GM12875 (cell line): Measurements from ENCODE around the gene SETBP1.

Source experiments
- H3K4me3 ChIP-seq: one replicate; pipeline ENCODE4 v1.5.1; 2011; ENCODE audit warnings: low read depth, low read length, control low read depth
- TF ChIP-seq, protein P1 (sequence below): IDR thresholded peaks from 2 replicates; pipeline ENCODE4 v1.5.1; 2011; ENCODE audit warnings: low read depth, mild to moderate bottlenecking, control low read depth, inconsistent platforms, low read length, moderate library complexity, borderline replicate concordance; ENCODE audit not compliant: insufficient read depth

SETBP1 gene

GRCh38 chr18:44659771-44660170, 20.9 kb upstream of the SETBP1 start:
- H3K4me3 ChIP-seq: no peak overlapping the region
- TF ChIP-seq, protein P1, sequence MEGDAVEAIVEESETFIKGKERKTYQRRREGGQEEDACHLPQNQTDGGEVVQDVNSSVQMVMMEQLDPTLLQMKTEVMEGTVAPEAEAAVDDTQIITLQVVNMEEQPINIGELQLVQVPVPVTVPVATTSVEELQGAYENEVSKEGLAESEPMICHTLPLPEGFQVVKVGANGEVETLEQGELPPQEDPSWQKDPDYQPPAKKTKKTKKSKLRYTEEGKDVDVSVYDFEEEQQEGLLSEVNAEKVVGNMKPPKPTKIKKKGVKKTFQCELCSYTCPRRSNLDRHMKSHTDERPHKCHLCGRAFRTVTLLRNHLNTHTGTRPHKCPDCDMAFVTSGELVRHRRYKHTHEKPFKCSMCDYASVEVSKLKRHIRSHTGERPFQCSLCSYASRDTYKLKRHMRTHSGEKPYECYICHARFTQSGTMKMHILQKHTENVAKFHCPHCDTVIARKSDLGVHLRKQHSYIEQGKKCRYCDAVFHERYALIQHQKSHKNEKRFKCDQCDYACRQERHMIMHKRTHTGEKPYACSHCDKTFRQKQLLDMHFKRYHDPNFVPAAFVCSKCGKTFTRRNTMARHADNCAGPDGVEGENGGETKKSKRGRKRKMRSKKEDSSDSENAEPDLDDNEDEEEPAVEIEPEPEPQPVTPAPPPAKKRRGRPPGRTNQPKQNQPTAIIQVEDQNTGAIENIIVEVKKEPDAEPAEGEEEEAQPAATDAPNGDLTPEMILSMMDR: no peak

DNA sequence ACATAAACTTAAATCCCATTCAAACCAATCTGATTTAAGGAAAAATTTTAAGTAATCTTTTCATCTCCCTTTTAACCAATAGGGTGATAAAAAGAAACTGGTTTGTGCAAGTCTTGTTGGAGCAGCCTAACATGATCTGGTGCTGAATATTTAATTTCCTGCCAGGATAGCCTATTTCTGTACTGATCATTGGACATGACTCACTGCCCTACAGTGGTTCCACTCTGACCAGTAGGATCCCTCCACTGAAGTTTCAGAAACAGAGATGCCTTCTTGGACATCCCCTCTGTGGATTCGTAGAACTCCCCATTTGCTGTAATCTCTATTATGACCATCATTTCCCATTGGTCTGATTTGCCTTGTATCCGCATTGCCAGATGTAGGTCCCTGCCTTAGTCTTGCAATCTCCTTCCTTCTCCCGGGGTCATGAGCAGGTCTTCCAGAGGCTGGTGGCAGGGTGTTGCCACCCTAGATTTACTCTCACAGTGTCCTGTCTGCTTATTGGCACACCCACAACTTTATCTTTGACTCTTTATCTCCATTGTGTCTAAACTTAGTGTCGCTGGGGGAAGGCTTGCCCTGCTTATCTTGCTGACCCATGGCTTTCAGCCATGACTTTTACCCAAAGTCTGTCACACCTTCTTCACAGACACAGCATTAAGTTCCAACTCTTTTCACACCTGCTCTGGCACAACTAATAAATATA, 12.3 kb upstream of the SETBP1 start:
- H3K4me3 ChIP-seq: no peak overlapping the region

GRCh38 chr18:44671914-44672313, 8.8 kb upstream of the SETBP1 start:
- no peak overlapping the region for H3K4me3 ChIP-seq
- TF ChIP-seq, protein P1: no peak

More for the DNA sequence above, 12.3 kb upstream of the SETBP1 start:
- TF ChIP-seq, protein P1: no peak

DNA sequence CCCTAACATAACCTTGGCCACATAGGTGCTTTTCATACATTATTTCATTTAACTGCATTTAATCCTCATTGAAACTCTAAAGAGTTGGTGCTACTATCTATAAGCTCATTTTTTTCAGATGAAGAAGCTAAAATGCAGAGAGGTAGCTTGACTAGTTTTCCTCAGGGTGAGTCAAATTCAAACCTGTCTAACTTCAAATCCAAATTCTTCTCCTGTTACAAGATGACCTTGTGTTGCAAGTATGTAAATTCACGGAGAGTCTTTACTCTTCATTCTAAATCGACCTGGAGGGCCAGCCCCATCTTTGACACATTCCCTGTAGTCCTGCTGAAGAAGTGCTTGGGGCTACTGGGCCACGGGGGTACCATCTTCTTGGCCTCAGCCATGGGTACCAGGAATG, 8.2 kb upstream of the SETBP1 start:
- TF ChIP-seq, protein P1: no peak
- no peak overlapping the region for H3K4me3 ChIP-seq

DNA sequence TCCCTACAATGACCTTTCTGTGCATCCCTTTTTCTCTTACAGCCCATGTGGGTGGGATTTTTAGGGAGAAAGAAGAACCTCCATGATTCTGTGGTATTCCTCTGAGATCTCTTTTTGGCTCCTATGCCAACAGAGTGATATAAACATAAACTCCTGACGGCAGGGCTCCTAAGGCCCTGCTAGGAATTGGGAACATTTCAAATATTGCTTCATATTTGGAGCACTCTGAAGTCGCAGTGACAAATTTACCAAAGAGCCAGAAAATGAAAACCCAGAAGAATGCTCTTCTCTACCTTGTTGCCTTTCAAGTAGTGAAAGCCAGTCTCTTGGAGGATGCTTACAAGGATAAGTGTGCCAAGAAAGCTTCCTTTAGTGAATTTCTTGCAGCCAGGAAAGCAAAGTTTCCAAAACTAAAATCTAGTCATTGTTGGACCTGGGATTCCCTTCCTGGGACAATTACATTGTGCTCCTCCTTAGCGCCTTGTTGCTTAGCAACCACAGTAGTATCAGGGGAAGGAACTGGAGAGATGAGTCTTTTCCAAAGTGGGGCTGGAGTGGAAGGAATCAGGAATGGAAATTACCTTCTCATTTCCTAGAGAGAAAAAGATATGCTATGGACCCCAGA, 7.3 kb upstream of the SETBP1 start:
- no peak overlapping the region for H3K4me3 ChIP-seq
- TF ChIP-seq, protein P1: no peak

DNA sequence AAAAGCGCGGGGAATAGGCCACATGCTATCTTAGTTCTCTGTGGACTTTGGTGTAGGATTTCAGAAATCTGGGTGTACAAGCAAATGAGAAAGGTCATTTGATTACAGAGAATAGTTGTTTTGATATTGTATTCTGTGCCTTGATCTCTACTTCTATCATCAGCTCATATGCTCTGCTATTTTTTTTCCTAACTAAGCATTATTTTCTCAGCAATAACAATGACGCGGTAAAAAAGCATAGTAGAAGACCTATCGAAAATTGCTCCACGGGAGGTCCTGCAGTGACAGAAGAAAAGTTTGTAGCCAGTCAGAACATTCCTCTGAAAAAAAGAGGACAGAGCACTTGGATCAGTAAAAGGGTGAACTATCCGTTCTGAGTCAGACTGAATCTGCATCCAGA, 2.8 kb upstream of the SETBP1 start:
- no peak overlapping the region for H3K4me3 ChIP-seq
- TF ChIP-seq, protein P1: no peak

GRCh38 chr18:44678725-44679055, 2.0 kb upstream of the SETBP1 start:
- H3K4me3 ChIP-seq: no peak overlapping the region
- TF ChIP-seq, protein P1: no peak
